ENCODE measurements around the gene ENC1.

- TF ChIP-seq POLR2A (IDR thresholded peaks at IDR 0.05) (no peak), CTCF (IDR thresholded peaks at IDR 0.05) (no peak), EP300 (IDR thresholded peaks at IDR 0.05) (no peak)
Observed at GRCh38 chr5:74621492-74621891, 19.0 kb downstream of the ENC1 start.

All from ovary (tissue), 3 donors.